ENCODE measurements around the gene LRP10. TPM values are rescaled to one million over a fixed set of nuclear protein-coding genes. Genes with fewer than 3 reads are reported as not detected.

LRP10 gene, protein sequence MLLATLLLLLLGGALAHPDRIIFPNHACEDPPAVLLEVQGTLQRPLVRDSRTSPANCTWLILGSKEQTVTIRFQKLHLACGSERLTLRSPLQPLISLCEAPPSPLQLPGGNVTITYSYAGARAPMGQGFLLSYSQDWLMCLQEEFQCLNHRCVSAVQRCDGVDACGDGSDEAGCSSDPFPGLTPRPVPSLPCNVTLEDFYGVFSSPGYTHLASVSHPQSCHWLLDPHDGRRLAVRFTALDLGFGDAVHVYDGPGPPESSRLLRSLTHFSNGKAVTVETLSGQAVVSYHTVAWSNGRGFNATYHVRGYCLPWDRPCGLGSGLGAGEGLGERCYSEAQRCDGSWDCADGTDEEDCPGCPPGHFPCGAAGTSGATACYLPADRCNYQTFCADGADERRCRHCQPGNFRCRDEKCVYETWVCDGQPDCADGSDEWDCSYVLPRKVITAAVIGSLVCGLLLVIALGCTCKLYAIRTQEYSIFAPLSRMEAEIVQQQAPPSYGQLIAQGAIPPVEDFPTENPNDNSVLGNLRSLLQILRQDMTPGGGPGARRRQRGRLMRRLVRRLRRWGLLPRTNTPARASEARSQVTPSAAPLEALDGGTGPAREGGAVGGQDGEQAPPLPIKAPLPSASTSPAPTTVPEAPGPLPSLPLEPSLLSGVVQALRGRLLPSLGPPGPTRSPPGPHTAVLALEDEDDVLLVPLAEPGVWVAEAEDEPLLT
- 37.5 and 40.0 TPM in 2 replicates for total RNA-seq

GRCh38 chr14:22871224-22872032 lies at the start of gene LRP10:
LRP10 (plus strand) TSS chr14:22871740; CDS start chr14:22872304, 564 bp downstream.

GRCh38 chr14:22829661-22830442 lies 41.7 kb upstream of the LRP10 start, which contains the start of gene MRPL52:
MRPL52 (plus strand) TSS chr14:22829887; CDS start chr14:22829913, 26 bp downstream.

DNA sequence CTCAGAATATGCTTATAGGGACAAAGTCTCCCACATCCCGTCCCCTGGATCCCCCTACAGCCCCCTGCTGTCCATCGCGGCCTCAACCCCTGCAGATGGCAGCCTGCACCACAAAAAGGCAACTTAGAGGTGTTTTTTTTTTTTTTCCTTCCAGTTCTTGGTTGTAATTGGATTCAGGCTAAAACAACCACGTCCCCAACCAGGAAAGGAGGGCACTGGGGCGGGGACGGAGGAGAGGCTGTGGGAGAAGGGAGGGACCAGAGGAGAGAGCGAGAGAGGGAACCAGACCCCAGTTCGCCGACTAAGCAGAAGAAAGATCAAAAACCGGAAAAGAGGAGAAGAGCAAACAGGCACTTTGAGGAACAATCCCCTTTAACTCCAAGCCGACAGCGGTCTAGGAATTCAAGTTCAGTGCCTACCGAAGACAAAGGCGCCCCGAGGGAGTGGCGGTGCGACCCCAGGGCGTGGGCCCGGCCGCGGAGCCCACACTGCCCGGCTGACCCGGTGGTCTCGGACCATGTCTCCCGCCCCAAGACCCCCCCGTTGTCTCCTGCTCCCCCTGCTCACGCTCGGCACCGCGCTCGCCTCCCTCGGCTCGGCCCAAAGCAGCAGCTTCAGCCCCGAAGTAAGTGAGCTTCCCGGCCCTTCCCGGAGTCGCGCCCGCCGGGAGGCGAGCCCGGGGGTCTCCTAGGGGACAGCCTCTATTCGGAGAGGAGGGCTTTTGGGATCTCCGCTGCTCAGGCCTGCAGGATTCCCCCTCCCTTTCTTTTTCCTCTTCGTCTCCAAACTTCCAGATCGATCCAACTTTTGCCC lies 35.0 kb upstream of the LRP10 start, which contains the start of gene MMP14:
TSS of gene MMP14 (plus strand) at position 285 of the 813 bp plus-strand sequence. CDS start at position 518, 233 bp downstream.

GRCh38 chr14:22883173-22883976 lies 11.8 kb downstream of the LRP10 start, which contains the start of gene REM2:
REM2 (plus strand) TSS chr14:22883222; CDS start chr14:22883288, 66 bp downstream.

GRCh38 chr14:22918804-22919600 lies 47.5 kb downstream of the LRP10 start, which contains the start of gene RBM23:
RBM23 (minus strand) TSS chr14:22919149.

DNA sequence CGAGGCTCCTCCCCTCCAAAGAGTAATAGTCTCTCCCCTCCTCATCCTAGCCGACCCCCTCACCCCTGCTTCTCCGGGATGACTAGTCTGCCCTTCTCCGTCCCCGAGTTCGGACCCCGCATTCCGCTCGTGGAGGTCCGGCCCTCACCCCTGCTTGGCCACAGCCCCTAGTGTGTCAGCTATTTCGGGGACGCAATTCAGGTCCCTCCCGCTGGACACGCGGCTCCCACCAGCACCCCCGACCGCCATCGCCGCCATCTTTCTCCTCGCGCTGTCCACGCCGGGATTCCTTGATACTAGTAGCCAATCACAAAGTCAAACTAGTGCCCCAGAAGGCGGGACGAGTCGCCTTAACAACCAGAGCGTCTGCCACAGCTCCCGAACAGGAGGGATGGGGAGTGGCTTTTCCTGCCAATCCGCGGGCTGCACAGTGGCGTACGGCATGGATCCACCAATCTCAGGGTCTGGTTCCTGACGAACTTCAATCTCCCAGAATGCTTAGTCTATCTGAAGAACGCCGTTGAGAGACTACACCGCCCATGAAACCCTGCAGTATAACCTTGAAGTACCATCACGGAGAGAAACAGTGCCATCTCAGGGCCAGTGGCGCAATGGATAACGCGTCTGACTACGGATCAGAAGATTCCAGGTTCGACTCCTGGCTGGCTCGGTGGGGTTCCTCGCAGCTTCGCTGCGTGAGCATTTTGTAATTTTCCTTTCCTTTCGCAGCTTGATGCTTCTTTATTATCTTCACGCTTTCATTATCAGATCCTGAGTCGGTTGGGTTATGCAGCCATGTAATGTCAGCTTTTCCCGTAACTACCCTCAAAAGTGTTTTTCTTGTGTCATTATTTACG lies 57.8 kb downstream of the LRP10 start, which contains the start of gene PRMT5:
TSS of gene PRMT5 (minus strand) at position 273 of the 857 bp plus-strand sequence. CDS start at position 258, 15 bp downstream.

Other genes with a start within 250 kb of the LRP10 start
- not detected in 2 replicates for gene OR6J1, start 227.4 kb upstream of the LRP10 start, total RNA-seq
- gene OXA1L, start 105.1 kb upstream of the LRP10 start, total RNA-seq = 57.8 and 90.7 TPM in 2 replicates
- 10.1 and 23.3 TPM in 2 replicates for gene SLC7A7, start 56.3 kb upstream of the LRP10 start, total RNA-seq
- 87.1 and 108 TPM in 2 replicates for gene MRPL52, start 41.9 kb upstream of the LRP10 start, total RNA-seq
- 251 and 265 TPM in 2 replicates for gene MMP14, start 35.2 kb upstream of the LRP10 start, total RNA-seq
- under 0.01 TPM in 1 of 2 replicates, not detected in the other for gene REM2, start 11.5 kb downstream of the LRP10 start, total RNA-seq
- 53.6 and 188 TPM in 2 replicates for gene RBM23, start 47.4 kb downstream of the LRP10 start, total RNA-seq
- gene PRMT5, start 57.6 kb downstream of the LRP10 start, total RNA-seq = 61.9 and 88.7 TPM in 2 replicates
- gene HAUS4, start 85.3 kb downstream of the LRP10 start, total RNA-seq = 56.8 and 67.9 TPM in 2 replicates
- 53.6 and 89.1 TPM in 2 replicates for gene AJUBA, start 110.8 kb downstream of the LRP10 start, total RNA-seq
- 4.5 and 5.6 TPM in 2 replicates for gene C14orf93, start 138.4 kb downstream of the LRP10 start, total RNA-seq
- 287 and 492 TPM in 2 replicates for gene PSMB5, start 163.2 kb downstream of the LRP10 start, total RNA-seq
- not detected in 2 replicates for gene PSMB11, start 170.5 kb downstream of the LRP10 start, total RNA-seq
- 7.5 and 12.5 TPM in 2 replicates for gene CDH24, start 185.8 kb downstream of the LRP10 start, total RNA-seq
- gene ACIN1, start 223.4 kb downstream of the LRP10 start, total RNA-seq = 57.5 and 65.7 TPM in 2 replicates
- 48.7 and 60.8 TPM in 2 replicates for gene C14orf119, start 223.8 kb downstream of the LRP10 start, total RNA-seq
- not detected in 2 replicates for gene CIROP, start 233.2 kb downstream of the LRP10 start, total RNA-seq
- not detected in 2 replicates for gene CEBPE, start 247.5 kb downstream of the LRP10 start, total RNA-seq